ENCODE measurements around the gene PPP1R9B.

PPP1R9B gene

GRCh38 chr17:50098583-50098982 lies 51.9 kb downstream of the PPP1R9B start:
- peaks cover 15% of the 10 kb centered on the region for H3K4me1 ChIP-seq (ENCODE audit: insufficient read depth, low read length, severe bottlenecking)
- H4K20me1 ChIP-seq (ENCODE audit: insufficient read depth, low read length) = no peaks in the 10 kb centered on the region
- TF ChIP-seq CTCF (IDR thresholded peaks at IDR 0.05; ENCODE audit: low read length) (no peak), EZH2 (IDR thresholded peaks at IDR 0.05; ENCODE audit: borderline replicate concordance, low read length) (no peak)
- no peaks in the 10 kb centered on the region for H3K79me2 ChIP-seq (ENCODE audit: insufficient read depth, low read length)
- H3K4me3 ChIP-seq (ENCODE audit: low read depth, low read length, poor library complexity, severe bottlenecking) = no peak overlapping the region
- no peaks in the 10 kb centered on the region for H3F3A ChIP-seq (ENCODE audit: insufficient read depth, low read length)
- H3K9me2 ChIP-seq (ENCODE audit: low read depth, low read length) = no peaks in the 10 kb centered on the region
- H2AFZ ChIP-seq (ENCODE audit: low read length) = no peak overlapping the region
- no peaks in the 10 kb centered on the region for H3K27me3 ChIP-seq (ENCODE audit: insufficient read depth, low read length)
- no peaks in the 10 kb centered on the region for H3K36me3 ChIP-seq (ENCODE audit: insufficient read depth, low read length)
- H3K9me3 ChIP-seq (ENCODE audit: low read length) = no peaks in the 10 kb centered on the region
- no peak overlapping the region for H3K27ac ChIP-seq (ENCODE audit: low read depth, low read length, poor library complexity, severe bottlenecking)
- no peak overlapping the region for H3K4me2 ChIP-seq (ENCODE audit: low read length)
- H3K9ac ChIP-seq (ENCODE audit: low read length) = no peak overlapping the region

- no peaks in the 10 kb centered on the region for H3K27me3 ChIP-seq (ENCODE audit: insufficient read depth, low read length)
- H3K79me2 ChIP-seq (ENCODE audit: insufficient read depth, low read length) = no peaks in the 10 kb centered on the region
- no peaks in the 10 kb centered on the region for H3K36me3 ChIP-seq (ENCODE audit: insufficient read depth, low read length)
- H3F3A ChIP-seq (ENCODE audit: insufficient read depth, low read length) = no peaks in the 10 kb centered on the region
- H3K27ac ChIP-seq (ENCODE audit: low read depth, low read length, poor library complexity, severe bottlenecking) = no peak overlapping the region
- H3K9me2 ChIP-seq (ENCODE audit: low read depth, low read length) = no peaks in the 10 kb centered on the region
- H3K9me3 ChIP-seq (ENCODE audit: low read length) = no peaks in the 10 kb centered on the region
- no peak overlapping the region for H3K9ac ChIP-seq (ENCODE audit: low read length)
- no peak for TF ChIP-seq EZH2 (IDR thresholded peaks at IDR 0.05; ENCODE audit: borderline replicate concordance, low read length)
- TF ChIP-seq CTCF (IDR thresholded peaks at IDR 0.05; ENCODE audit: low read length) = no peak
- H3K4me1 ChIP-seq (ENCODE audit: insufficient read depth, low read length, severe bottlenecking) = peaks cover 15% of the 10 kb centered on the region
- H3K4me2 ChIP-seq (ENCODE audit: low read length) = no peak overlapping the region
- no peak overlapping the region for H2AFZ ChIP-seq (ENCODE audit: low read length)
- no peaks in the 10 kb centered on the region for H4K20me1 ChIP-seq (ENCODE audit: insufficient read depth, low read length)
- no peak overlapping the region for H3K4me3 ChIP-seq (ENCODE audit: low read depth, low read length, poor library complexity, severe bottlenecking)
These were observed 52.6 kb downstream of the PPP1R9B start for GRCh38 chr17:50097926-50098325.

- no peaks in the 10 kb centered on the region for H4K20me1 ChIP-seq (ENCODE audit: insufficient read depth, low read length)
- TF ChIP-seq EZH2 (IDR thresholded peaks at IDR 0.05; ENCODE audit: borderline replicate concordance, low read length) = no peak
- no peak for TF ChIP-seq CTCF (IDR thresholded peaks at IDR 0.05; ENCODE audit: low read length)
- H3K9me3 ChIP-seq (ENCODE audit: low read length) = no peaks in the 10 kb centered on the region
- H3K9ac ChIP-seq (ENCODE audit: low read length) = no peak overlapping the region
- H3K79me2 ChIP-seq (ENCODE audit: insufficient read depth, low read length) = no peaks in the 10 kb centered on the region
- no peak overlapping the region for H3K4me3 ChIP-seq (ENCODE audit: low read depth, low read length, poor library complexity, severe bottlenecking)
- no peaks in the 10 kb centered on the region for H3K36me3 ChIP-seq (ENCODE audit: insufficient read depth, low read length)
- no peak overlapping the region for H2AFZ ChIP-seq (ENCODE audit: low read length)
- H3K9me2 ChIP-seq (ENCODE audit: low read depth, low read length) = no peaks in the 10 kb centered on the region
- peaks cover 15% of the 10 kb centered on the region for H3K4me1 ChIP-seq (ENCODE audit: insufficient read depth, low read length, severe bottlenecking)
- no peaks in the 10 kb centered on the region for H3F3A ChIP-seq (ENCODE audit: insufficient read depth, low read length)
- H3K27ac ChIP-seq (ENCODE audit: low read depth, low read length, poor library complexity, severe bottlenecking) = no peak overlapping the region
- no peaks in the 10 kb centered on the region for H3K27me3 ChIP-seq (ENCODE audit: insufficient read depth, low read length)
- H3K4me2 ChIP-seq (ENCODE audit: low read length) = no peak overlapping the region
These were observed 53.0 kb downstream of the PPP1R9B start for GRCh38 chr17:50097455-50097854.
